IMR-90 (cell line): Measurements from ENCODE around the gene SLC7A7. TPM values are rescaled to one million over a fixed set of nuclear protein-coding genes. Genes with fewer than 3 reads are reported as not detected.

Experiments used
- ATAC-seq: fragments of 200-7000 bp; cut with Tn5 transposase; 2 replicates; pipeline ENCODE4 v1.9.1; 2020; ENCODE audit warnings: low read depth, mild to moderate bottlenecking, moderate library complexity
- BruUV-seq: library from RNA; stranded (reverse); fragments of 400-500 nt; replicated peaks from 2 replicates; lab custom pipeline; 2021; lab: Mats Ljungman, UMichigan
- CTCF ChIA-PET: fragments of 300-600 bp; formaldehyde crosslinking; extraction: SDS; loops from one replicate; lab custom pipeline; 2021; ENCODE audit warnings: antibody characterized with exemption; lab: Yijun Ruan, JAX
- POLR2A ChIA-PET: fragments of 300-600 bp; sonication (Branson Sonifier 250); formaldehyde crosslinking; loops from one replicate; lab custom pipeline; 2022; ENCODE audit warnings: antibody characterized with exemption; ENCODE audit not compliant: unreplicated experiment; lab: Charles Lee
- DNase-seq: peaks from one replicate; pipeline ENCODE4 v3.0.0; 2013
- H2AFZ ChIP-seq: replicated peaks from 2 replicates; pipeline ENCODE3; 2013; ENCODE audit warnings: low read length, mild to moderate bottlenecking; ENCODE audit not compliant: poor library complexity
- H2AK5ac ChIP-seq: 2 replicates; pipeline ENCODE4 v1.6.1; 2013; ENCODE audit warnings: low read depth, low read length, inconsistent platforms
- H2AK9ac ChIP-seq: replicated peaks from 2 replicates; pipeline ENCODE3; 2013; ENCODE audit warnings: mild to moderate bottlenecking, low read depth, low read length, moderate library complexity; ENCODE audit not compliant: poor library complexity
- H2BK120ac ChIP-seq: 2 replicates; pipeline ENCODE4 v1.6.1; 2013; ENCODE audit warnings: low read depth, low read length, inconsistent platforms
- H2BK15ac ChIP-seq: 3 replicates; pipeline ENCODE4 v1.6.1; 2013; ENCODE audit warnings: low read depth, low read length, inconsistent platforms
- H2BK20ac ChIP-seq: 2 replicates; pipeline ENCODE4 v1.6.1; 2013; ENCODE audit warnings: low read depth, mild to moderate bottlenecking, inconsistent platforms, low read length, moderate library complexity
- H2BK5ac ChIP-seq: 2 replicates; pipeline ENCODE4 v1.6.1; 2013; ENCODE audit warnings: mild to moderate bottlenecking, low read depth, low read length, inconsistent platforms; ENCODE audit not compliant: poor library complexity, severe bottlenecking
- H3K14ac ChIP-seq: replicated peaks from 2 replicates; pipeline ENCODE4 v1.6.1; 2013; ENCODE audit warnings: low read depth, low read length, inconsistent platforms
- H3K18ac ChIP-seq: 2 replicates; pipeline ENCODE4 v1.6.1; 2013; ENCODE audit warnings: low read depth, low read length, control low read depth
- H3K23ac ChIP-seq: 2 replicates; pipeline ENCODE4 v1.6.1; 2013; ENCODE audit warnings: low read depth, low read length, inconsistent platforms
- H3K27ac ChIP-seq: 2 replicates; pipeline ENCODE4 v1.5.1; 2013; ENCODE audit warnings: mild to moderate bottlenecking, control low read depth, low read length; ENCODE audit not compliant: insufficient read depth
- H3K27me3 ChIP-seq: 2 replicates; pipeline ENCODE4 v1.6.1; 2013; ENCODE audit warnings: low read length; ENCODE audit not compliant: control insufficient read depth, insufficient read depth
- H3K36me3 ChIP-seq: 2 replicates; pipeline ENCODE4 v1.6.1; 2013; ENCODE audit warnings: low read length, mixed read lengths; ENCODE audit not compliant: control insufficient read depth, insufficient read depth
- H3K4ac ChIP-seq: 2 replicates; pipeline ENCODE4 v1.6.1; 2013; ENCODE audit warnings: low read depth, low read length, inconsistent platforms
- H3K4me1 ChIP-seq: 2 replicates; pipeline ENCODE4 v1.6.1; 2013; ENCODE audit warnings: low read length, mixed read lengths; ENCODE audit not compliant: control insufficient read depth, insufficient read depth
- H3K4me2 ChIP-seq: 2 replicates; pipeline ENCODE4 v1.6.1; 2013; ENCODE audit warnings: low read depth, mild to moderate bottlenecking, control low read depth, low read length, moderate library complexity
- H3K4me3 ChIP-seq: 2 replicates; pipeline ENCODE4 v1.5.1; 2013; ENCODE audit warnings: low read depth, mild to moderate bottlenecking, control low read depth, low read length, moderate library complexity; ENCODE audit not compliant: insufficient read depth
- H3K56ac ChIP-seq: 2 replicates; pipeline ENCODE4 v1.6.1; 2013; ENCODE audit warnings: low read length, inconsistent platforms; ENCODE audit not compliant: insufficient read depth; ENCODE audit errors: extremely low read depth
- H3K79me1 ChIP-seq, 2 experiments: 2 replicates each; pipeline ENCODE4 v1.6.1; 2013; ENCODE audit warnings: low read length in 2 of 2, inconsistent platforms in 1 of 2, low read depth in 1 of 2
- H3K9ac ChIP-seq: 2 replicates; pipeline ENCODE4 v1.6.1; 2013; ENCODE audit warnings: low read depth, low read length, control low read depth
- H3K9me1 ChIP-seq: 2 replicates; pipeline ENCODE4 v1.6.1; 2013; ENCODE audit warnings: low read length, inconsistent platforms; ENCODE audit not compliant: insufficient read depth
- H3K9me3 ChIP-seq: 2 replicates; pipeline ENCODE4 v1.6.1; 2013; ENCODE audit warnings: low read length; ENCODE audit not compliant: control insufficient read depth, insufficient read depth
- H4K20me1 ChIP-seq: 2 replicates; pipeline ENCODE4 v1.6.1; 2013; ENCODE audit warnings: low read length, inconsistent platforms; ENCODE audit not compliant: insufficient read depth
- H4K5ac ChIP-seq: 2 replicates; pipeline ENCODE4 v1.6.1; 2013; ENCODE audit warnings: mild to moderate bottlenecking, low read depth, low read length, control low read depth
- H4K8ac ChIP-seq, 2 experiments: 2 replicates each; pipeline ENCODE4 v1.6.1; 2013; ENCODE audit warnings: low read depth in 2 of 2, low read length in 2 of 2, control low read depth in 1 of 2, inconsistent platforms in 1 of 2
- H4K91ac ChIP-seq: 2 replicates; pipeline ENCODE4 v1.6.1; 2013; ENCODE audit warnings: low read depth, low read length, inconsistent platforms; ENCODE audit not compliant: insufficient read depth
- BHLHE40 ChIP-seq: fragments of 150-350 bp; IDR thresholded peaks from 2 replicates; pipeline ENCODE4 v1.6.1; 2016; ENCODE audit warnings: mild to moderate bottlenecking, low read depth, low read length
- CEBPB ChIP-seq: IDR thresholded peaks from 2 replicates; pipeline ENCODE4 v1.6.1; 2012; ENCODE audit warnings: low read depth, low read length, improper control_type of control experiment
- CHD1 ChIP-seq: IDR thresholded peaks from 2 replicates; pipeline ENCODE4 v1.6.1; 2012; ENCODE audit warnings: low read depth, low read length, improper control_type of control experiment
- CTCF ChIP-seq: conservative IDR thresholded peaks from 2 replicates; pipeline ENCODE4 v1.5.1; 2012; ENCODE audit warnings: mild to moderate bottlenecking, low read depth, low read length, improper control_type of control experiment
- ELK1 ChIP-seq: fragments of 150-350 bp; IDR thresholded peaks from 2 replicates; pipeline ENCODE4 v1.6.1; 2016; ENCODE audit warnings: low read depth, mild to moderate bottlenecking, low read length, moderate library complexity, borderline replicate concordance
- FOS ChIP-seq: fragments of 150-350 bp; IDR thresholded peaks from 2 replicates; pipeline ENCODE4 v1.6.1; 2016; ENCODE audit warnings: low read depth, low read length
- MAFK ChIP-seq: IDR thresholded peaks from 2 replicates; pipeline ENCODE4 v1.6.1; 2012; ENCODE audit warnings: low read depth, low read length, improper control_type of control experiment
- MAZ ChIP-seq: IDR thresholded peaks from 2 replicates; pipeline ENCODE4 v1.6.1; 2012; ENCODE audit warnings: low read depth, mild to moderate bottlenecking, low read length, improper control_type of control experiment, moderate library complexity, borderline replicate concordance
- MXI1 ChIP-seq: IDR thresholded peaks from 2 replicates; pipeline ENCODE4 v1.6.1; 2012; ENCODE audit warnings: low read depth, mild to moderate bottlenecking, low read length, moderate library complexity, borderline replicate concordance
- NFE2L2 ChIP-seq: fragments of 150-350 bp; IDR thresholded peaks from 2 replicates; pipeline ENCODE4 v1.6.1; 2016; ENCODE audit warnings: low read depth, mild to moderate bottlenecking, low read length
- POLR2A ChIP-seq: IDR thresholded peaks from 2 replicates; pipeline ENCODE4 v1.6.1; 2012; ENCODE audit warnings: mild to moderate bottlenecking, low read depth, low read length
- RAD21 ChIP-seq: IDR thresholded peaks from 2 replicates; pipeline ENCODE4 v1.6.1; 2012; ENCODE audit warnings: low read length, improper control_type of control experiment
- RCOR1 ChIP-seq: IDR thresholded peaks from 2 replicates; pipeline ENCODE4 v1.6.1; 2012; ENCODE audit warnings: mild to moderate bottlenecking, low read length, improper control_type of control experiment; ENCODE audit not compliant: insufficient replicate concordance
- RFX5 ChIP-seq: IDR thresholded peaks from 2 replicates; pipeline ENCODE4 v1.8.0; 2012; ENCODE audit warnings: low read depth, mild to moderate bottlenecking, low read length, moderate library complexity
- SMC3 ChIP-seq: fragments of 150-350 bp; IDR thresholded peaks from 2 replicates; pipeline ENCODE4 v1.6.1; 2016; ENCODE audit warnings: low read depth, mild to moderate bottlenecking, antibody characterized with exemption, low read length, moderate library complexity
- USF2 ChIP-seq: fragments of 150-350 bp; IDR thresholded peaks from 2 replicates; pipeline ENCODE4 v1.6.1; 2017; ENCODE audit warnings: mild to moderate bottlenecking, antibody characterized with exemption, low read length, low read depth
- WGBS, 2 experiments: methylation state at CpG; one replicate each; pipeline versions ENCODE4 v1.1.5 to v1.1.7; 2013; ENCODE audit warnings: missing lambda C conversion rate in 2 of 2; ENCODE audit not compliant: insufficient read length in 1 of 2; ENCODE audit errors: extremely low coverage in 2 of 2; 5-methylcytosine and 5-hydroxymethylcytosine counted together
- dilution Hi-C: fragments of 300-500 bp; cut with HindIII; formaldehyde crosslinking; loops from one replicate; pipeline ENCODE4 v1.14.3; 2018; ENCODE audit warnings: low sequenced_read_pairs; ENCODE audit not compliant: unreplicated experiment
- in situ Hi-C: fragments of 300-500 bp; cut with MboI; formaldehyde crosslinking; loops from 3 replicates; pipeline ENCODE4 v1.14.3; 2019; ENCODE audit warnings: low sequenced_read_pairs, inconsistent platforms, mixed read lengths
- intact Hi-C: fragments of 100-400 bp; cut with micrococcal nuclease; formaldehyde crosslinking; loops from 2 replicates; pipeline ENCODE4 v1.10.0; 2022
- polyA plus RNA-seq, 3 experiments: library from polyadenylated mRNA; depleted of rRNA; stranded (reverse); fragments of >200 nt; gene quantifications; 2 replicates each; pipeline ENCODE4 v1.2.3, GENCODE V29; 2012; ENCODE audit warnings: low replicate concordance in 1 of 3
- total RNA-seq: library from RNA; depleted of rRNA; stranded (reverse); fragments of >200 nt; gene quantifications from 2 replicates; pipeline ENCODE4 v1.2.3, GENCODE V29; 2012

SLC7A7 gene
- total and polyA plus RNA-seq, 2 of the 4 experiments (the other 2 are of a cell fraction), result 1.8 to 2.0 TPM

GRCh38 chr14:22767323-22767589 is 48.0 kb downstream of the SLC7A7 start:
- H3K4me2 ChIP-seq, result peak overlapping the region; percentile 99
- no peak overlapping the region for H2BK15ac ChIP-seq
- H4K91ac ChIP-seq, result no peak overlapping the region; the same call in 1 of the 2 replicates
- peak; percentile 4; the same call in 1 of the 2 replicates for ATAC-seq
- H2AK5ac ChIP-seq, result peak overlapping the region; percentile 37; the same call in 1 of the 2 replicates
- no peak for DNase-seq
- CTCF ChIA-PET, result no interaction called here
- peak overlapping the region; percentile 96 for H3K9ac ChIP-seq
- no CpG with 5 or more reads among the region's 6 CpGs for WGBS, 2 experiments
- peaks cover 29% of the 10 kb centered on the region for H3K36me3 ChIP-seq
- intact Hi-C loops (loop anchor here (2.0 to 5.0 kb wide), 3 partner anchors 52 to 210 kb away; no protein-coding TSS in a partner anchor), in situ Hi-C loops (loop anchor here (10.0 kb wide), 1 partner anchor 212 kb away; no protein-coding TSS in a partner anchor), dilution Hi-C loops (no loop called here)
- H4K20me1 ChIP-seq, result no peaks in the 10 kb centered on the region
- peak overlapping the region; percentile 99 for H2AFZ ChIP-seq
- peak overlapping the region; percentile 93; the same call in 1 of the 2 replicates for H3K4ac ChIP-seq
- no peak overlapping the region for H3K56ac ChIP-seq
- H2BK120ac ChIP-seq, result no peak overlapping the region
- peaks cover 5% of the 10 kb centered on the region for H3K4me1 ChIP-seq
- 0 out of 2 replicates have a peak, but pooled peaks cover under 1% of the 10 kb centered on the region for H3K9me3 ChIP-seq
- H3K14ac ChIP-seq, result peak overlapping the region; percentile 82
- TF ChIP-seq FOS (no peak), MAZ (no peak), BHLHE40 (no peak), USF2 (no peak), POLR2A (no peak), CEBPB (no peak), MXI1 (no peak), MAFK (no peak), RFX5 (no peak), SMC3 (no peak), NFE2L2 (no peak), RAD21 (no peak), CTCF (no peak), CHD1 (no peak), RCOR1 (no peak), ELK1 (no peak)
- peak overlapping the region; percentile 99 for H2AK9ac ChIP-seq
- no peaks in the 10 kb centered on the region for H3K9me1 ChIP-seq
- BruUV-seq, result no TSS peak
- peak overlapping the region; percentile 90 for H3K4me3 ChIP-seq
- POLR2A ChIA-PET, result no interaction called here
- H3K27ac ChIP-seq, result peak overlapping the region; percentile 92
- no peak overlapping the region for H2BK5ac ChIP-seq
- peak overlapping the region; percentile 93 to 99; a peak in 2 of 4 replicates for H4K8ac ChIP-seq
- H3K18ac ChIP-seq, result no peak overlapping the region
- peaks cover 35 to 51% of the 10 kb centered on the region in 2 experiments for H3K79me1 ChIP-seq
- H3K27me3 ChIP-seq, result no peaks in the 10 kb centered on the region
- peak overlapping the region; percentile 88; the same call in 1 of the 2 replicates for H3K23ac ChIP-seq
- H4K5ac ChIP-seq, result peak overlapping the region; percentile 13
- no peak overlapping the region for H2BK20ac ChIP-seq
